OCI-LY3 (cell line): ENCODE measurements around the gene KRI1.

Source experiments
- EZH2phosphoT487 ChIP-seq: fragments of 200-600 bp; shearing (Covaris generic); IDR thresholded peaks from 2 replicates; pipeline ENCODE4 v1.6.1; 2018; ENCODE audit warnings: antibody characterized with exemption, mixed run types, low read depth
- TF ChIP-seq, protein P1 (sequence below): fragments of 200-600, 300-600 bp; sonication (generic); IDR thresholded peaks from 2 replicates; pipeline ENCODE4 v1.5.1; 2014; ENCODE audit warnings: antibody characterized with exemption, low read length, low read depth

DNA sequence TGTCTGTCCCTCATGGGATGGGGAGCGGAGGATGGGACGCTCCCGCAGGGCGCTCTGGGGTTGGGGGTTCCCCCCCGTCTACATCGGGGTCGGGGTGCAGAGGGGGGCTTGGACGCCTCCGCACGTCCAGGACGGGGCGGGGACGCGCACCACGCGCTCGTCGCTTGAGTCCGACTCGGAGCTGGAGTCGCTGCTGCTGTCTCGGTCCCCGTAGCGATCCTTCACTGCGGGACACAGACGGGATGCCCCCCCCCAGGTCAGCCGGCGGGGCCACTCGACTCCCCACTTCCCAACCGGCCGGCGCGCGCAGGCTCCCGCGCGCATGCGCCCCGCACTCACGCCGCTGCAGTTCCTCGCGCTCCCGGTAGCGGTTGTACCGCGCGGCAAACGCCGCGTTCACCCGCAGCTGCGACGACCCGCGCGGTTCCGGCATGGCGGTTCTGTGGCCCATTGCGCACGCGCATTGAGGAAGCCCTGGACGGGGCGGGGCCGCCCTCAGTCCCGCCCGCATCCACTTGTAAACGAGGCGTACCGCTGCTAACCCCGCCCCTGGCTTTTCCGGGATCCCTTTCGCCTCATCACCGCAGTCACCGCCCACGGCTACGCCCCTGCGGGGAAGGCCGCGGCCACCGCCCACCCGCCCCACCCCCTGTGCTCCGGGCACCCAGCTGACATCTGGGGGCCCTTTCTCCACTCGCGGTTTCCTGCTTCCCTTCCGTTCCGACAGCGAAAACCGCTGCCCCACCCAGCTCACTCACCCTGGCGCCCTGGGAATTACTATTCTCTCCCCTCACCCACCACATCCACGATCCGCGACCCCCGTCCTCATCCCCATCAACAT, at the start of gene KRI1:
- TF ChIP-seq, protein P1, sequence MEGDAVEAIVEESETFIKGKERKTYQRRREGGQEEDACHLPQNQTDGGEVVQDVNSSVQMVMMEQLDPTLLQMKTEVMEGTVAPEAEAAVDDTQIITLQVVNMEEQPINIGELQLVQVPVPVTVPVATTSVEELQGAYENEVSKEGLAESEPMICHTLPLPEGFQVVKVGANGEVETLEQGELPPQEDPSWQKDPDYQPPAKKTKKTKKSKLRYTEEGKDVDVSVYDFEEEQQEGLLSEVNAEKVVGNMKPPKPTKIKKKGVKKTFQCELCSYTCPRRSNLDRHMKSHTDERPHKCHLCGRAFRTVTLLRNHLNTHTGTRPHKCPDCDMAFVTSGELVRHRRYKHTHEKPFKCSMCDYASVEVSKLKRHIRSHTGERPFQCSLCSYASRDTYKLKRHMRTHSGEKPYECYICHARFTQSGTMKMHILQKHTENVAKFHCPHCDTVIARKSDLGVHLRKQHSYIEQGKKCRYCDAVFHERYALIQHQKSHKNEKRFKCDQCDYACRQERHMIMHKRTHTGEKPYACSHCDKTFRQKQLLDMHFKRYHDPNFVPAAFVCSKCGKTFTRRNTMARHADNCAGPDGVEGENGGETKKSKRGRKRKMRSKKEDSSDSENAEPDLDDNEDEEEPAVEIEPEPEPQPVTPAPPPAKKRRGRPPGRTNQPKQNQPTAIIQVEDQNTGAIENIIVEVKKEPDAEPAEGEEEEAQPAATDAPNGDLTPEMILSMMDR: no peak
- no peak for TF ChIP-seq EZH2phosphoT487
